SK-MEL-5 (cell line): ENCODE measurements around the gene METRN. TPM values are rescaled to one million over a fixed set of nuclear protein-coding genes. Genes with fewer than 3 reads are reported as not detected.
"Not testable (repeated sequence)": the region's sequence is repeated elsewhere in the genome, so short reads cannot be mapped to it uniquely, and the experiment has no call there.

Experiments used
- DNase-seq: peaks from one replicate; pipeline ENCODE4 v3.0.0-alpha.2; 2016; ENCODE audit warnings: low read depth, low spot score
- in situ Hi-C: cut with HindIII; loops from 2 replicates; pipeline ENCODE4 v1.10.0; 2016; ENCODE audit warnings: low sequenced_read_pairs, high pct_unique_total_duplicates, low pct_unique_long_range_greater_than_20kb
- total RNA-seq: library from RNA; depleted of rRNA; stranded (reverse); fragments of >200 nt; shearing (Covaris generic); gene quantifications from 2 replicates; pipeline ENCODE4 v1.2.3, GENCODE V29; 2014

METRN gene
- total RNA-seq, 1 experiment from 2014 or later, result 133 TPM

DNA sequence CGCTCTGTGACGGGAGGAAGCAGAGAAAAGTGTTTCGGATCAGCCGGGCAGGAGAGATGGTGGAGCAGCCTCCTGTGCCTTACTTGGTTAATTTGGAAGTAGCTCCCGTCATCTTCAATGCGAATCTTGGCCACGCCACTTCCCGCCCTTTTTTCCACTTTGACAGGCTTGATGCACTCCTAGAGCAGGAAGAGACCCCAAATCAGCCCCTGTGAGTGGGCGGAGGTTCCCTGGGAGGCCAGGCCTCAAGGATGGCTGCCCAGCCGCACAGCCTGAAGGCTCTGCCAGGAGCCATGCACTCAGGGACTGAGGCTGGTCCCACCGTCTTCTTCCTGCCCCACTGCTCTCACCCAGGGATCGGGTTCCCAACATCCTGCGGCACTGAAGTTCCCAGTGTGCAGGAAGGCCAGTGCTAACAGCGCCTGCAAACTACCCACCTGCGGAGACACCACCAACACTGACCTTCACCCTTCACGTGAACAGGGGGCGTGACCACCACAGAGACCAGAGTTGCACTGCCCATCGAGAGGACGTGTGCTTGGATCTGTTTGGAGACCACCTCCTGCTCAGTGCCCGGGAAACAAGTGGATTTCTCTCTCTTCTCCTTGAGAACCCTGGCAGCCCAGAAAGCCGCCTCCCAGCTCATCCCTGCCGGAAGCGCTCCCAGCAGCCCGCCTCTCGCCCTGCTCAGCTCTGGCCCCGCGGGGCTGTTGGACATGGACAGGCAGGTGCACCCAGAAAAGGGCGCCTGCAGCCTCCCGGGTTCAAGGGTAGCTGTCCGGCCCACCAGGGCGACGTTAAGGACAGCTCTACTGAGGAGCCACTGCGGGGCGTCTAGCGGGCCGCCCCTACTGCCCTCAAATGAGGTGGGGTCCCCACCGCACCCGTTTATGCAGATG lies 24.9 kb downstream of the METRN start:
- in situ Hi-C loops, result no loop called here

DNA sequence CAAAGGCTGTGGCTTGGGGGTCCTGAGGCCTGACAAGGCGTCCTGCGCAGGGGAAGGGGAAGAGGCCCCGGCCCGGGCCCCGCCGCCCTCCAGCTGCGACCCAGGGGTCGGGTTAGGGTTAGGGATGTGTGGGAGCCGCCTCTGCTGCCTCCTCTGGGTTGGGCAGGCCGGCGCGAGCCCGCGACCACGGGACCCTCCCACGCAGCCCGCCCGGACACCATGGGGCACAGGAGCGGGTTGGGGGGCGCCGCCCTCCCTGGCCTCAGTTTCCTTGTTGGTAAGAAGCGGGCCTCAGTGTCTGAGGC lies 25.5 kb downstream of the METRN start:
- no peak for DNase-seq
- in situ Hi-C loops, result no loop called here

More for the DNA sequence above, 24.9 kb downstream of the METRN start:
- no peak for DNase-seq

DNA sequence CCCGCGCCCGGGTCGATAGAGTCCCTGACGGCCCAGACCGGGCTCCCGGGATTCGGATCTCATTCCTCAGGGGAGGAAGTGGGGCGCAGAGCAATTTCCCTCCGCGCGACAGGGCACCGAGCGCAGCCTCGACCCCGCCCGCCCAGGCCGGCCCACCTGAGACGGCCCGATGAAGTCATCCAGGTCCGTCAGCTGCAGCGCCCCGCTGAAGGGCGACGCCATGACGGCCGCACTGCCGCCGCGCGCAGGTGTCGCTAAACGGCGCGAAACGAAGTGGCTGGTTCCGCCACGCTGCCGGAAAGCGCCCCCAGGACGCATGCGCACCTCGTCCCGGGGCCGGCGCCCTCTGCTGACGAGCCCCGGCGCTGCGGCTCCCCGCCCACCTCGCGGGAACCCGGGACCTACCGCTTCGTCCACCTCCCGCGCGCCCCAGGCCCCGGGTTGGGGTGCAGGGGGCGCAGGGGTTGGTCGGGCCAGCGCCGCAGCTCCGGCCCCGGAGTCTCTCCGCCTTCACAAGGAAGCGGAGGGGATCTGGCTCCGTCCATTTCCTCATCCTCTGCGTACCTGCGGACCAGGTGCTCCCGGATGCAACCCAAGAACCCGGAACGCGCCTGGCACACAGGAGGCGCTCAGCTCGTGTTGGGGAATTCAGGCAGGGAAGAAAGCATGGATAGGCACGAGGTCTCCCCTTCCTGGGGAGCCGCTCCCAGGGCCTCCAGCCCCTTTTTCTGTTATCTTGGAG lies 26.0 kb downstream of the METRN start, which contains the start of gene CIAO3:
Gene CIAO3, minus strand, starts transcription at position 234 of the 742 bp plus-strand sequence. Its CDS starts 12 bp downstream, at position 222.
- in situ Hi-C loops, result no loop called here
- peak; percentile 79 for DNase-seq

DNA sequence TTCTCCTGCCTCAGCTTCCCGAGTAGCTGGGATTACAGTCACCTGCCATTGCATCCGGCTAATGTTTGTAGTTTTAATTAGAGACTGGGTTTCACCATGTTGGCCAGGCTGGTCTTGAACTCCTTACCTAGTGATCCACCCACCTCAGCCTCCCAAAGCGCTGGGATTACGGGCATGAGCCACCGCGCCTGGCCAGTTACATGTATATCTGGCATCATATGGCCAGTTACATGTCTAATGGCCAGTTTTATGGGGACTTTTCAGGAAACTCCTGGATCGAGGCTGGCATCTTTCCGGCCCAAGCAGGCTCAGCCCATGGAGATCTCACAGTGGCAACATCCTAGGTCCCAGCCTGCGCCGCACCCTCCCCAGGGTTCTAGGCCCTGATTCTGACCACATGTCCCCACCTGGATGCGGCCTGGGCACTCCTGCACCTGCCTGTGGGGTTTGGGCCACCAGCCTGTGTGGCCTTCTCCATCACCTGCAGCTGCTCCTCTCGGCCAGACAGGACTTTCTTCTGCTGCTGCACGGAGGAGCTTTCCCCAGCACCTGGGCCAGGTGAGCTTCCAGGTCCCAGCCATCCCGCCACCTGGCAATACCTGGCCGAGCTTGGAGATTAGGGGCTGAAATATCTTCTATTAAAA lies 27.2 kb downstream of the METRN start:
- no peak for DNase-seq
- in situ Hi-C loops, result no loop called here

DNA sequence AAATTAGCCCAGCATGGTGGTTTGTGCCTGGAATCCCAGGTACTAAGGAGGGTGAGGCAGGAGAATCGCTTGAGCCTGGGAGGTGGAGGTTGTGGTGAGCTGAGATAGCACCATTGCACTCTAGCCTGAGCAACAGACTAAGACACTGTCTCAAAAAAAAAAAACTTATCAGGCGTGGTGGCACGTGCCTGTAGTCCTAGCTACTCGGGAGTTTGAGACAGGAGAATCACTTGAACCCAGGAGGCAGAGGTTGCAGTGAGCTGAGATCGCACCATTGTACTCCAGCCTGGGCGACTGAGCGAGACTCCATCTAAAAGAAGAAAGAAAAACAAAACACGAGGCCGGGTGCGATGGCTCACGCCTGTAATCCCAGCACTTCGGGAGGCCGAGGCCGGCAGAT lies 28.0 kb downstream of the METRN start:
- DNase-seq, in situ Hi-C loops: not testable (repeated sequence)

DNA sequence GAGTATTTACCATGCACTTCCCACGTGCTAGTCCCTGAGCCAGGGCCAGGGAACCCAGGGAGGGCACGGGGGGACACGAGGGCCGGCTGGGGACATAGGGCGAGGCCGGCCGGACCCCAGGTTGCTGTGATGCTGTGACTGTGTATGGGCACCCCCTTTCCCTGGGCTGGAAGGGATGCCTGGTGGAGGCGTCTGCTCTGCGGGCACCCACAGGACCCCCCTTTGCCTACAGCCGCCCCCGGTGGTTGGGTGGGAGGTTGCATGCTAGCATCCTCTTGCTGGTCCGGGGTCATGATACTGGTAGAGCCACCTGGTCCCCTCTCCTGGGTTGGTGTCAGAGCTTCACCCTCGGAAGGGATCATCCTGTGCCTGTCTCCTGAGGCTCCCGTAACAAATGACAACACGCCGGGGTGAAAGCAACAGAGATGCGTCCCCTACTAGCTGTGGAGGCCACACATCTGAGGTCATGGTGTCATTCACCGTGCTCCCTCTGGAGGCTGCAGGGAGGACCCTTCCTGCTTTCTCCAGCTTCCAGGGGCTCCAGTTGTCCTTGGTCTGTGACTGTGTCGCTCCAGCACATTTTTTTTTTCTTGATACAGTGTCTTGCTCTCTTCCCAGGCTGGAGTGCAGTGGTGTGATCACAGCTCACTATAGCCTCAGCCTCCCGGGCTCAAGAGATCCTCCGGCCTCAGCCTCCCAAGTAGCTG lies 29.0 kb downstream of the METRN start:
- in situ Hi-C loops, result no loop called here
- no peak for DNase-seq

DNA sequence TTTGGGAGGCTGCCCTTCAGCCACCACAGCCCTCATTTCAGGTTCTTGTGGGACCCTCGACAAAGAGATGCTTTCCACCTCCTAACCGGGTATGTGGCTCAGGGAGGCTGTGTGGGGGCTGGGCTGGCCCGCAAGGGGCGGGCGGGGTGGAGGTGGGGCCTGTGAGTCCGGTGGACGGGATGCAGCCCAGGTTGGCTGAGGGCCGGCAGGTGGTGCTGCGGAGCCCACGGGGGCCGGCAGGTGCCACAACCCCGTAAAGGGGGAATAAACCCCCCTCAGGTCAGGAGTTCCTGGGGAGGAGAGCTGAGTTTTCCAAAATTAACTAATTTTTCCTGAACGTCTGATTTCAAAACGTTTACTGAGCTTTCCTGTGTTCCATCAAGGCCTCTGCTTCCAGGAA lies 30.8 kb downstream of the METRN start:
- in situ Hi-C loops, result no loop called here
- peak; percentile 35 for DNase-seq

DNA sequence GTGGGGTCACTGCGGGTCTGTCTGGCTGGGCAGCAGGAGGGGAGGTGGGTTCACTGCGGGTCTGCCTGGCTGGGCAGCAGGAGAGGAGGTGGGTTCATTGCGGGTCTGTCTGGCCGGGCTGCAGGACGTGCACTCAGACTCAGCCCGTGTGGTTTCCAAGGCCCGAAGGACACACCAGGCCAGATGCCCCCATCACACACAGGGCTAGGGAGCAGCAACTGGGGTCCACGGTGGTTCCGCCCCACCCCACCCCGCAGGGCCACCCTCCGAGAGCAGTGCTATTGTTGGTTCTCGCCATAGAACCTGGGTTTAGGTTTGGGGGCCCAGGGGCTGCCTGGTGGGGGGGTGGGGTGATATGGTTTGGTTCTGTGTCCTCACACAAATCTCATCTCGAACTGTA lies 31.7 kb downstream of the METRN start:
- in situ Hi-C loops, result no loop called here
- no peak for DNase-seq

DNA sequence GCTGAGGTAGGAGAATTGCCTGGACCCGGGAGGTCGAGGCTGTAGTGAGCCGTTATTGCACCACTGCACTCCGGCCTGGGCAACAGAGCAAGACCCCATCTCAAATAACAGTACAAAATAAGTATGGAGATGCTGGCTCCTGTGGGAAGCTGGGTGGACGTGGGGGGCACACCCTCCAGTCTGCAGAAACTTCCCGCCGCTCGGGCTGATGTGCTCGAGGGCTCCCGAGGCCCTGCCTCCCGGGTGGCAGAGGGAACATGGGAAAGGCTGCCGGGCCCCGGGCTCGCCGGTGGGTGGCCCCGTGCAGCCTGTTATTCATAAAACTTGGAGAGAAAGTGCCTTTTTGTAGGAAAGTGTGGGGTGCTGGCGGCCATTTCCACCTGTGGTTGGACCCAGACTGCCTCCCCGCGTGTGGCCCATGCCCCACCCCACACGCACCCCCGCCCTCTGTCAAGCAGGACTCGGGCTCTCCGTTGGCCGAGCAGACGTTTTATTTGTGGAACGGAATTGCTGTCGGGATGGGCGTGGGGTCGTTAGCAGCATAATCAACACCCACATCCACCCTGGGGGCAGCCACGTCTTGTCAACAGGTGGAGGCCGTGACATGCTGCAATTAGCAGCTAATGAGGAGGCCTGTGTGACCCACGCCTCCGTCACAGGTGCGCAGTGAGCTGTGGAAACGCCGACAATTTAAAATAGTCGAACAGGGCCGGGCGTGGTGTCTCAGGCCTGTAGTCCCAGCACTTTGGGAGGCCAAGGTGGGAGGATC lies 33.2 kb downstream of the METRN start:
- in situ Hi-C loops, result no loop called here

DNA sequence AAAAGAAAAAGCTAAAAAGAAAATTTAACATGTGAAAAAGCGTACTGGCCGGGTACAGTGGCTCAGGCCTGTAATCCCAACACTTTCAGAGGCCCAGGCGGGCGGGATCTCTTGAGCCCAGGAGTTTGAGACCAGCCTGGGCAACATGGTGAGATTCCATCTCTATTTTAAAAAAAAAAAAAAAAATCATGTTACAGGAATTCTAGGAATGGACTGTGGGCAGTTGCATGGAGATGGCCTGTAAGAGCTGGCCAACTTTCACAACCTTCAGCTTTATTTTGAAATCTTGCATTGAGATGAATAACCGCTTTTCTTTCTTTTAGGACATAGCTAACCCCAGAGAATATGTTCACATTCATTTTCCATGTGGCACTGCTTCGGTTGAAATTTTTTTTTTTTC lies 34.1 kb downstream of the METRN start:
- in situ Hi-C loops, result no loop called here
- DNase-seq, result no peak

More for the DNA sequence above, 33.2 kb downstream of the METRN start:
- DNase-seq, result no peak

DNA sequence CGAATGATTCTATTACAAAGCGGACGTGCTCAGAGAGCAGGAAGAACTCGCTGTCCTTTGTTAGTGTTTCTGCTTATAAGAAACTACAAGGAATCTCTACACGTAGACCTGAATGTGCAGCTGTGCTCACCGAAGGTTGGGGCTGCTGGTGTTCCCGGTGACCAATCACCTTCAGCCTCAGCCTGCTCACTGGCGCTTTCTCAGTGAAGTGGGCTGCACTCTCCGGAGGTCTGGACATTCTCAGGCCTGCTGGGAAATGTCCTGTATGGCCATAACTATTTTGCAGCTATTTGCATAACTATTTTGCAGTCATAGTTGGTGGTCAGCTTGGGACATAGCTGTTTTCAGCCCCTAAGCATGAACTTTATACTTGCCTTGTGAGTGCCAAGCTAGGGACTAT lies 35.6 kb downstream of the METRN start:
- in situ Hi-C loops, result no loop called here
- no peak for DNase-seq

DNA sequence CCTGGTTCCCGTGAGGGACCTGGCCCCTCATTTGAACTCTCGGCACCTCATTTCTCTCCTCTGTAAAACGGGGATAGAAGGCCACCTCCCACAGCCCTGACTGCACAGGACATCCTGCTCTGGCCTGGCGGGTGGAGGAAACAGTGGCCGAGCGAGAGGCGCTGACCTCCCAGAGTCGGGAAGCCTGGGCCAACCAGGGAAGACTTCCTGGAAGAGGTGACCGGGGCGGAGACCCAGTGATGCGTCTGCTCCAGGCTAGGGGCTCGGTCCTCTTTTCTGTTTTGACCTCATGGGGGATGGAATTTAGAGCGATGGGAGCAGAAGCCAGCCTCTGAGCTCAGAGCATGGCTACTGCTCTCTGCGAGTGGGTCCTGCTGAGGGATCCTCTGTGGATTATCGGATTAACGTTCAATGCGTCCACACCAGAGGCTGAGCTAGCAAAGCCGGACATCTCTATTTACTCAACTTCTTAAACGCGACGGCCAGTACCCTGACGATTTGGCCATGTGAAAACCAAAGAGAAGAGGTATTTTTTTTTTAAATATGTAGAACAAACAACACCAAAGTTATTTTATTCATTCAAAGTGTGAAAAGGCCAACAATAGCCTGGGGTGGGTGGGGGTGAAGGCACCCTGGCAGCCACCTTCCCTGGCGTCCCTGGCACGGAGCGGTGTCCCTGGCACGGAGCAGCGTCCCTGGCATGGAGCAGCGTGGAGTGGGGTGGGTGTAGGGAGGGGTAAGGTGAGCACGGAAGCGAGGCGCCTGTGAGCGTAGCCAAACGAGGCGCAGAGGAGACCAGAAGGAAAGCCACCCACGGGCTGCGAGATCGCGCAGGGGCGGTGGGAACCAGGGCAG lies 36.5 kb downstream of the METRN start:
- in situ Hi-C loops, result no loop called here
- DNase-seq, result no peak

DNA sequence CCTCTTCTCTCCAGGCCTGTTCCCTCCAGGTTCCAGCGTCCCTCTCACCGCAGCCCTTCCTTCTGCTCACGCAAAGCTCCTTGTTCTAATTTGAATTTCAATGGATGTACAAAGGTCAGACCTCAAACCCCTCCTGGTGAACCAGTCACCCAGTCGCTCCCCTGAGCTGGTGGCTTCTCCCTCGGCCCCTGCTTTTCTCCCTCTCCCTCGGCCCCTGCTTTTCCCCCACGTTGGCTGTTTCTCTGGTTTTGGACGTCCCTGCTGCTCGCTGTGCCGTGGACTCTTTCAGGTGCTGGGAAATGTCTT lies 37.0 kb downstream of the METRN start:
- DNase-seq, result no peak
- in situ Hi-C loops, result no loop called here

DNA sequence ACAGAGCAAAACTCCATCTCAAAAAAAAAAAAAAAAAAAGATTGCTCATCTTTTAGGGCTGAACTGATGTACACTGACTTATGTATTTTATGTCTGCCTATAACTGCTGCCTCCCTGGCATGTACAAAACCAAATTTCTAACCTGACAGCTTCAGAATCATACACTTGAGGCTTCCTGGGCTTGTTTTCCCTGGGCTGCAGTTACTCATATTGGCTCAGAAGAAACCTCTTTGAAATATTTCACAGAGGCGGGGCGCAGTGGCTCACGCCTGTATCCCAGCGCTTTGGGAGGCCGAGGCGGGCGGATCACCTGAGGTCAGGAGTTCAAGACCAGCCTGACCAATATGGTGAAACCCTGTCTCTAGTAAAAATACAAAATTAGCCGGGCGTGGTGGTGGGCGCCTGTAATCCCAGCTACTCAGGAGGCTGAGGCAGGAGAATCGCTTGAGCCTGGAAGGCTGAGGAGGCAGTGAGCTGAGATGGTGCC lies 39.2 kb downstream of the METRN start:
- DNase-seq, in situ Hi-C loops: not testable (repeated sequence)

DNA sequence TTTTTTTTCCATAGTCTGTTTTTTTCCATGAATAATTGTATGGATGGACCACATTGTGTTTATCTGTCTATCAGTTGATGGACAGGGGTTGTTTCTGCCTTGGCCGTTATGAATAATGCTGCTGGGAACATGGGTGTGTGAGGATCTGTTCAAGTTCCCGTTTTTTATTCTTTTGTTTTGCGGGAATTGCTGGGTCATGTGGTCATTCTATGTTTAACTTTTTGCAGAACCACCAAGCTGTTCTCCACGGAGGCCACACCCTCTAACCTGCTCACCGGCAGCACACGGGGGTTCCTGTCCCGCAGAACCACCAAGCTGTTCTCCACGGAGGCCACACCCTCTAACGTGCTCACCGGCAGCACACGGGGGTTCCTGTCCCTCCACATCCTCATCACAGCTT lies 39.7 kb downstream of the METRN start:
- in situ Hi-C loops, result no loop called here
- no peak for DNase-seq

DNA sequence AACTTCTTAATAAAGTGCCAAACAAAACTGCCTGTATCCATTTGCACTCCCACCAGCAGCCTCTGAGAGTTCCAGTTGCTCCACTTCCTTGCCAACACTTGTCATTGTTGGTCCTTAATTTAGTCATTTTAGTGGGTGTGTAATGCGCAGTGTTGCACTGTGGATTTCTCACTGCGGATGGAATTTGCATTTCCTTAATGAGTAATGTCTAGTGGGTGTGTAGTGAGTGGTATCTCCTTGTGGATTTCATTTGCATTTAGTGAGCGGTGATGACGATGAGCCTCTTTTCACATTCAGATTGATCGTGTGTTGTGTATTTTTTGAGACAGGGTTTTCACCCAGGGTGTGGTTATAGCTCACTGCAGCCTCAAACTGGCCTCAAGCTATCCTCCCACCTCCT lies 41.5 kb downstream of the METRN start:
- no peak for DNase-seq
- in situ Hi-C loops, result no loop called here
